C1 segment of cervical spinal cord (tissue), 14 donors: ENCODE measurements around the gene SATB1.
A peak's percentile ranks its signal among the peaks of the same experiment; 100 is the strongest.

ENCODE experiments used
- DNase-seq, 14 donors: peaks; one replicate each; lab custom pipeline; 2025; lab: John Stamatoyannopoulos, UW

SATB1 gene

GRCh38 chr3:18432752-18433151 is 7.6 kb upstream of the SATB1 start:
- DNase-seq, result no peak

- no peak for DNase-seq
Measured at GRCh38 chr3:18431266-18431665, 6.1 kb upstream of the SATB1 start.

- no peak for DNase-seq
Measured at GRCh38 chr3:18428991-18429745, 4.0 kb upstream of the SATB1 start.

GRCh38 chr3:18428036-18428435 is 2.9 kb upstream of the SATB1 start:
- DNase-seq, result no peak

GRCh38 chr3:18426597-18427193 is 1.6 kb upstream of the SATB1 start:
- DNase-seq, result no peak

GRCh38 chr3:18425641-18426257 is 610 bp upstream of the SATB1 start:
- peak in 10 of 14 donors; percentile 60 to 83 (median 74) for DNase-seq

GRCh38 chr3:18424213-18424728 is 868 bp downstream of the SATB1 start:
- DNase-seq, result peak in 6 of 14 donors; percentile 38 to 80 (median 65)

- DNase-seq, result peak in 9 of 14 donors; percentile 18 to 58 (median 37)
Measured at GRCh38 chr3:18423401-18424212, 1.5 kb downstream of the SATB1 start.

- peak in 2 of 14 donors; percentile 3 to 18 for DNase-seq
Measured at GRCh38 chr3:18422972-18423371, 2.2 kb downstream of the SATB1 start.

- no peak for DNase-seq
Measured at GRCh38 chr3:18420555-18420954, 4.6 kb downstream of the SATB1 start.

GRCh38 chr3:18419232-18419631 is 5.9 kb downstream of the SATB1 start:
- DNase-seq, result no peak

- no peak for DNase-seq
Measured at GRCh38 chr3:18417904-18418572, 7.1 kb downstream of the SATB1 start.

- DNase-seq, result no peak
Measured at GRCh38 chr3:18416332-18416731, 8.8 kb downstream of the SATB1 start.

GRCh38 chr3:18415839-18416238 is 9.3 kb downstream of the SATB1 start:
- no peak for DNase-seq

GRCh38 chr3:18415167-18415566 is 10.0 kb downstream of the SATB1 start:
- no peak for DNase-seq

GRCh38 chr3:18412684-18413083 is 12.5 kb downstream of the SATB1 start:
- DNase-seq, result no peak

- no peak for DNase-seq
Measured at GRCh38 chr3:18411541-18411940, 13.6 kb downstream of the SATB1 start.

GRCh38 chr3:18410205-18410604 is 14.9 kb downstream of the SATB1 start:
- DNase-seq, result no peak

- DNase-seq, result no peak
Measured at GRCh38 chr3:18409266-18409665, 15.9 kb downstream of the SATB1 start.

GRCh38 chr3:18405141-18405540 is 20.0 kb downstream of the SATB1 start:
- no peak for DNase-seq

GRCh38 chr3:18403061-18403460 is 22.1 kb downstream of the SATB1 start:
- DNase-seq, result no peak
